Panc1 (cell line): ENCODE measurements around the gene RFPL4A.
"Not testable (repeated sequence)": the region's sequence is repeated elsewhere in the genome, so short reads cannot be mapped to it uniquely, and the experiment has no call there.

Source experiments
- CTCF ChIP-seq: fragments of 450-650 bp; IDR thresholded peaks from 2 replicates; pipeline ENCODE4 v1.5.1; 2017; ENCODE audit warnings: mild to moderate bottlenecking
- REST ChIP-seq, 2 experiments: IDR thresholded peaks; 2 replicates each; pipeline ENCODE4 v1.6.1; 2011 to 2012; ENCODE audit warnings: low read depth in 2 of 2, control low read depth in 1 of 2, low read length in 1 of 2, mild to moderate bottlenecking in 1 of 2, moderate library complexity in 1 of 2; ENCODE audit not compliant: insufficient read depth in 1 of 2
- SIN3A ChIP-seq: IDR thresholded peaks from 2 replicates; pipeline ENCODE4 v1.6.1; 2012; ENCODE audit warnings: low read depth, mild to moderate bottlenecking, low read length, moderate library complexity, borderline replicate concordance; ENCODE audit not compliant: insufficient read depth

GRCh38 chr19:55730378-55730777 lies 28.5 kb upstream of the RFPL4A start:
- TF ChIP-seq CTCF; REST (IDR thresholded peaks at IDR 0.05; ENCODE audit: insufficient read depth in 1 of 2, low read depth in 2 of 2, low read length in 1 of 2); SIN3A: not testable (repeated sequence)
